Measurements from ENCODE around the gene ABHD8.
"Not testable (repeated sequence)": the region's sequence is repeated elsewhere in the genome, so short reads cannot be mapped to it uniquely, and the experiment has no call there.

- TF ChIP-seq CTCF, POLR2A (IDR thresholded peaks at IDR 0.05): not testable (repeated sequence)
Observed at GRCh38 chr19:17274892-17275291, 28.3 kb downstream of the ABHD8 start.

Data from testis (tissue), 2 donors.